Hepatocyte (in vitro differentiated cells): Measurements from ENCODE around the gene LRCH4. TPM values are rescaled to one million over a fixed set of nuclear protein-coding genes. Genes with fewer than 3 reads are reported as not detected.

Experiments
- DNase-seq: peaks from one replicate; pipeline ENCODE4 v3.0.0-alpha.2; 2016; ENCODE audit warnings: low spot score
- H2AFZ ChIP-seq: fragments of 200-600 bp; sonication (generic); 2 replicates; pipeline ENCODE4 v1.6.0; 2016; ENCODE audit warnings: antibody characterized with exemption, mild to moderate bottlenecking
- H3K27ac ChIP-seq: fragments of 200-600 bp; sonication (generic); 2 replicates; pipeline ENCODE4 v1.5.1; 2016; ENCODE audit warnings: mild to moderate bottlenecking
- H3K27me3 ChIP-seq: fragments of 200-600 bp; sonication (generic); 2 replicates; pipeline ENCODE4 v1.6.1; 2016
- H3K36me3 ChIP-seq: fragments of 200-600 bp; sonication (generic); replicated peaks from 2 replicates; pipeline ENCODE4 v1.5.1; 2016; ENCODE audit warnings: low read depth; ENCODE audit not compliant: insufficient read depth
- H3K4me1 ChIP-seq: fragments of 200-600 bp; sonication (generic); 2 replicates; pipeline ENCODE4 v1.5.1; 2016; ENCODE audit warnings: mild to moderate bottlenecking, moderate library complexity; ENCODE audit not compliant: insufficient read depth
- H3K4me2 ChIP-seq: fragments of 200-600 bp; sonication (generic); 2 replicates; pipeline ENCODE4 v1.6.0; 2016
- H3K4me3 ChIP-seq: fragments of 200-600 bp; sonication (generic); 2 replicates; pipeline ENCODE4 v1.5.1; 2016; ENCODE audit warnings: mild to moderate bottlenecking
- H3K79me2 ChIP-seq: fragments of 200-600 bp; sonication (generic); 2 replicates; pipeline ENCODE4 v1.6.0; 2017; ENCODE audit warnings: mild to moderate bottlenecking
- H3K9me2 ChIP-seq: fragments of 200-600 bp; sonication (generic); replicated peaks from 2 replicates; pipeline ENCODE4 v1.6.0; 2017; ENCODE audit warnings: mild to moderate bottlenecking; ENCODE audit not compliant: insufficient read depth
- H3K9me3 ChIP-seq: fragments of 200-600 bp; sonication (generic); 2 replicates; pipeline ENCODE4 v1.5.1; 2016; ENCODE audit warnings: low read depth, mild to moderate bottlenecking
- H4K20me1 ChIP-seq: fragments of 200-600 bp; sonication (generic); 2 replicates; pipeline ENCODE4 v1.6.0; 2016; ENCODE audit warnings: mild to moderate bottlenecking; ENCODE audit not compliant: insufficient read depth, poor library complexity, severe bottlenecking
- EZH2 ChIP-seq: fragments of 200-600 bp; sonication (generic); IDR thresholded peaks from 2 replicates; pipeline ENCODE4 v1.6.1; 2016; ENCODE audit warnings: antibody characterized with exemption, mild to moderate bottlenecking, borderline replicate concordance
- EZH2phosphoT487 ChIP-seq: fragments of 200-600 bp; sonication (generic); IDR thresholded peaks from one replicate; pipeline ENCODE4 v1.6.1; 2018; ENCODE audit warnings: antibody characterized with exemption, mild to moderate bottlenecking, low read depth, moderate library complexity; ENCODE audit not compliant: unreplicated experiment, severe bottlenecking
- WGBS: methylation state at CpG from one replicate; pipeline ENCODE4 v1.1.6; 2016; ENCODE audit warnings: low lambda C conversion rate; ENCODE audit errors: missing lambda C conversion rate; 5-methylcytosine and 5-hydroxymethylcytosine counted together
- polyA plus RNA-seq: library from polyadenylated mRNA; unstranded; fragments of >200 nt; fragmentation: Nextera tagmentation; extraction: Ambion mirVana; gene quantifications from 2 replicates; pipeline ENCODE4 v1.2.1, GENCODE V29; 2016
- total RNA-seq: library from RNA; depleted of rRNA; stranded (reverse); fragments of >200 nt; gene quantifications from 2 replicates; pipeline ENCODE4 v1.2.3, GENCODE V29; 2014
- TF ChIP-seq, protein P1 (sequence below): fragments of 200-600 bp; sonication (generic); IDR thresholded peaks from 2 replicates; pipeline ENCODE4 v1.5.1; 2016; ENCODE audit warnings: antibody characterized with exemption, mild to moderate bottlenecking; ENCODE audit not compliant: poor library complexity

Gene LRCH4
- total and polyA plus RNA-seq, 2 experiments from 2014 or later, result 40.3 to 105 TPM

GRCh38 chr7:100572949-100573675, 12.8 kb downstream of the LRCH4 start:
- 100% methylated on average over 9 of the region's 30 CpGs for WGBS
- H3K36me3 ChIP-seq, result no peaks in the 10 kb centered on the region
- DNase-seq, result no peak
- H3K9me3 ChIP-seq, result no peaks in the 10 kb centered on the region
- no peaks in the 10 kb centered on the region for H4K20me1 ChIP-seq
- peaks cover 37% of the 10 kb centered on the region for H3K4me1 ChIP-seq
- H3K27ac ChIP-seq, result peak overlapping the region; percentile 77
- no peaks in the 10 kb centered on the region for H3K27me3 ChIP-seq
- H3K9me2 ChIP-seq, result no peaks in the 10 kb centered on the region
- H3K4me3 ChIP-seq, result no peak overlapping the region
- no peaks in the 10 kb centered on the region for H3K79me2 ChIP-seq
- no peak overlapping the region for H2AFZ ChIP-seq
- TF ChIP-seq, protein P1, sequence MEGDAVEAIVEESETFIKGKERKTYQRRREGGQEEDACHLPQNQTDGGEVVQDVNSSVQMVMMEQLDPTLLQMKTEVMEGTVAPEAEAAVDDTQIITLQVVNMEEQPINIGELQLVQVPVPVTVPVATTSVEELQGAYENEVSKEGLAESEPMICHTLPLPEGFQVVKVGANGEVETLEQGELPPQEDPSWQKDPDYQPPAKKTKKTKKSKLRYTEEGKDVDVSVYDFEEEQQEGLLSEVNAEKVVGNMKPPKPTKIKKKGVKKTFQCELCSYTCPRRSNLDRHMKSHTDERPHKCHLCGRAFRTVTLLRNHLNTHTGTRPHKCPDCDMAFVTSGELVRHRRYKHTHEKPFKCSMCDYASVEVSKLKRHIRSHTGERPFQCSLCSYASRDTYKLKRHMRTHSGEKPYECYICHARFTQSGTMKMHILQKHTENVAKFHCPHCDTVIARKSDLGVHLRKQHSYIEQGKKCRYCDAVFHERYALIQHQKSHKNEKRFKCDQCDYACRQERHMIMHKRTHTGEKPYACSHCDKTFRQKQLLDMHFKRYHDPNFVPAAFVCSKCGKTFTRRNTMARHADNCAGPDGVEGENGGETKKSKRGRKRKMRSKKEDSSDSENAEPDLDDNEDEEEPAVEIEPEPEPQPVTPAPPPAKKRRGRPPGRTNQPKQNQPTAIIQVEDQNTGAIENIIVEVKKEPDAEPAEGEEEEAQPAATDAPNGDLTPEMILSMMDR, result no peak
- no peak for TF ChIP-seq EZH2phosphoT487
- TF ChIP-seq EZH2, result no peak
- no peak overlapping the region for H3K4me2 ChIP-seq

- no peaks in the 10 kb centered on the region for H3K27me3 ChIP-seq
- H2AFZ ChIP-seq, result no peak overlapping the region
- no peaks in the 10 kb centered on the region for H3K9me3 ChIP-seq
- peaks cover 40% of the 10 kb centered on the region for H3K4me1 ChIP-seq
- no peak for TF ChIP-seq EZH2
- no peak for TF ChIP-seq EZH2phosphoT487
- TF ChIP-seq, protein P1, result no peak
- DNase-seq, result no peak
- peak overlapping the region; percentile 77 for H3K27ac ChIP-seq
- no peak overlapping the region for H3K4me3 ChIP-seq
- no peaks in the 10 kb centered on the region for H3K36me3 ChIP-seq
- peak overlapping the region; percentile 51 for H3K4me2 ChIP-seq
- WGBS, result 94% methylated on average over 10 of the region's 20 CpGs
- H4K20me1 ChIP-seq, result no peaks in the 10 kb centered on the region
- no peaks in the 10 kb centered on the region for H3K9me2 ChIP-seq
- H3K79me2 ChIP-seq, result no peaks in the 10 kb centered on the region
Measured at GRCh38 chr7:100572281-100572948, 13.5 kb downstream of the LRCH4 start.

- peaks cover 41% of the 10 kb centered on the region for H3K4me1 ChIP-seq
- TF ChIP-seq EZH2phosphoT487, result no peak
- TF ChIP-seq, protein P1, result no peak
- TF ChIP-seq EZH2, result no peak
- no peaks in the 10 kb centered on the region for H3K9me3 ChIP-seq
- H3K27me3 ChIP-seq, result no peaks in the 10 kb centered on the region
- H3K4me2 ChIP-seq, result peak overlapping the region; percentile 51
- H3K27ac ChIP-seq, result peak overlapping the region; percentile 77
- DNase-seq, result peak; percentile 66
- no peaks in the 10 kb centered on the region for H3K36me3 ChIP-seq
- no peaks in the 10 kb centered on the region for H3K9me2 ChIP-seq
- H3K79me2 ChIP-seq, result no peaks in the 10 kb centered on the region
- H3K4me3 ChIP-seq, result no peak overlapping the region
- WGBS, result 78% methylated on average over 2 of the region's 2 CpGs
- H2AFZ ChIP-seq, result no peak overlapping the region
- no peaks in the 10 kb centered on the region for H4K20me1 ChIP-seq
Measured at GRCh38 chr7:100571829-100572116, 14.2 kb downstream of the LRCH4 start.
